ENCODE results near the gene PSMD5.

DNA sequence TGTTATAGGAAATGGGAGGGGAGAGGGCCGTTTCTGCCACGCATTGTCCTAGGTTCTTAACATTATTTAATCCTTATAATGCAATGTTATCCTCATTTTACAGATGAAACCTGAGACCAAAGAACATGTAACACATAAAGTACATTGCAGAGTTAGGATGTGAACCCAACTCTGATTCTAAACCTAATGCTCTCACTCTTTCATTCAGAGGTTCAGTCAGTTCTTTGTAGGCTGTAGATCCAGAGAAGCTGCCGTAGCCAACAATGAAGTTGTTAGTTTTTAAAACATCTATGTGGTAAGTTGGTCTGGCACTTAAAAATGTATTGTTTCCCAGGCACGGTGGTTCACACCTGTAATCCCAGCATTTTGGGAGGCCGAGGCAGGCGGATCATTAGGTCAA lies 10.5 kb upstream of the PSMD5 start:
- TF ChIP-seq, protein P1, sequence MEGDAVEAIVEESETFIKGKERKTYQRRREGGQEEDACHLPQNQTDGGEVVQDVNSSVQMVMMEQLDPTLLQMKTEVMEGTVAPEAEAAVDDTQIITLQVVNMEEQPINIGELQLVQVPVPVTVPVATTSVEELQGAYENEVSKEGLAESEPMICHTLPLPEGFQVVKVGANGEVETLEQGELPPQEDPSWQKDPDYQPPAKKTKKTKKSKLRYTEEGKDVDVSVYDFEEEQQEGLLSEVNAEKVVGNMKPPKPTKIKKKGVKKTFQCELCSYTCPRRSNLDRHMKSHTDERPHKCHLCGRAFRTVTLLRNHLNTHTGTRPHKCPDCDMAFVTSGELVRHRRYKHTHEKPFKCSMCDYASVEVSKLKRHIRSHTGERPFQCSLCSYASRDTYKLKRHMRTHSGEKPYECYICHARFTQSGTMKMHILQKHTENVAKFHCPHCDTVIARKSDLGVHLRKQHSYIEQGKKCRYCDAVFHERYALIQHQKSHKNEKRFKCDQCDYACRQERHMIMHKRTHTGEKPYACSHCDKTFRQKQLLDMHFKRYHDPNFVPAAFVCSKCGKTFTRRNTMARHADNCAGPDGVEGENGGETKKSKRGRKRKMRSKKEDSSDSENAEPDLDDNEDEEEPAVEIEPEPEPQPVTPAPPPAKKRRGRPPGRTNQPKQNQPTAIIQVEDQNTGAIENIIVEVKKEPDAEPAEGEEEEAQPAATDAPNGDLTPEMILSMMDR (IDR thresholded peaks at IDR 0.05) = no peak
- TF ChIP-seq POLR2A (IDR thresholded peaks at IDR 0.05) = no peak

All from Peyer's patch (tissue), 4 donors.